Measurements from ENCODE around the gene TRMT5.

Gene TRMT5

GRCh38 chr14:60945984-60946383 is 34.9 kb downstream of the TRMT5 start:
- no peak overlapping the region for H3K14ac ChIP-seq (ENCODE audit: low read length)
- no peaks in the 10 kb centered on the region for H3K27me3 ChIP-seq (ENCODE audit: insufficient read depth, low read length)
- H3K23ac ChIP-seq (ENCODE audit: low read length): no peak overlapping the region
- no peak overlapping the region for H3K27ac ChIP-seq (ENCODE audit: low read depth, low read length)
- H2BK5ac ChIP-seq (ENCODE audit: low read depth, low read length, poor library complexity): no peak overlapping the region
- H2BK120ac ChIP-seq (ENCODE audit: insufficient read depth, low read length, poor library complexity): no peak overlapping the region
- no peaks in the 10 kb centered on the region for H3K36me3 ChIP-seq (ENCODE audit: control insufficient read depth in 1 of 2, insufficient read depth in 2 of 2, low read length in 2 of 2)
- no peak overlapping the region for H3K4me3 ChIP-seq (ENCODE audit: low read depth, low read length)
- no peaks in the 10 kb centered on the region for H3K79me2 ChIP-seq (ENCODE audit: control insufficient read depth, insufficient read depth, low read length, poor library complexity)
- H3K9me3 ChIP-seq (ENCODE audit: insufficient read depth, low read depth, low read length): no peaks in the 10 kb centered on the region
- H3K4me1 ChIP-seq (ENCODE audit: control insufficient read depth in 1 of 2, insufficient read depth in 2 of 2, low read length in 2 of 2): no peaks in the 10 kb centered on the region
- no peak overlapping the region for H3K18ac ChIP-seq (ENCODE audit: low read length)
- H3K4ac ChIP-seq (ENCODE audit: low read depth, low read length): no peak overlapping the region
- no peak overlapping the region for H2AK5ac ChIP-seq (ENCODE audit: low read length)
- no peak overlapping the region for H4K8ac ChIP-seq (ENCODE audit: low read depth, low read length)
- no peak overlapping the region for H4K91ac ChIP-seq (ENCODE audit: low read depth, low read length)
- H2BK12ac ChIP-seq (ENCODE audit: low read length): no peak overlapping the region
- no peak overlapping the region for H3K4me2 ChIP-seq (ENCODE audit: low read length)
- H3K79me1 ChIP-seq (ENCODE audit: low read length): no peaks in the 10 kb centered on the region
- no peak overlapping the region for H2AFZ ChIP-seq (ENCODE audit: insufficient read depth, low read length, poor library complexity)
- H3K9ac ChIP-seq (ENCODE audit: low read length): no peak overlapping the region
- WGBS (ENCODE audit: extremely low coverage, insufficient coverage, insufficient read length): 100% methylated on average over 1 of the region's 1 CpG
- no peak for DNase-seq
- H4K12ac ChIP-seq (ENCODE audit: low read depth, low read length): no peak overlapping the region

DNA sequence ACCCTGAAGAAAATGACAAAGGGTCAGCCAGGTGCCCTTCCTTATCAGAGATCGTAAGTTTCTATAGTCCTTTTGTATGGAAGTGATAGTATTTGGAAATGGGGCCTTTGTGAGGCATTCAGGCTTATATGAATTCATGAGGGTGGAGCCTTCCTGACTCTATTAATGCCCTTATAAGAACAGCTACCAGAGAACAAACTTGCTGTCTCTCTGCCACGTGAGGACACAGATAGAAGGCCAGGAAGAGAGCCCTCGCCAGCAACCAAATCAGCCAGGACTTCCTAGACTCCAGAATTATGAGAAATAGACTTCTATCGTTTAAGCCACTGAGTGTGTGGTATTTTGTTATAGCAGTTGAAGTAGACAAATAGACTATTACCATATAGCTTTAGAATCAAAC is 36.7 kb downstream of the TRMT5 start:
- Histone ChIP-seq H2BK12ac (ENCODE audit: low read length) (no peak overlapping the region), H3K27me3 (ENCODE audit: insufficient read depth, low read length) (no peaks in the 10 kb centered on the region), H2BK5ac (ENCODE audit: low read depth, low read length, poor library complexity) (no peak overlapping the region), H4K12ac (ENCODE audit: low read depth, low read length) (no peak overlapping the region), H3K18ac (ENCODE audit: low read length) (no peak overlapping the region), H3K4ac (ENCODE audit: low read depth, low read length) (no peak overlapping the region), H3K4me3 (ENCODE audit: low read depth, low read length) (no peak overlapping the region), H3K79me1 (ENCODE audit: low read length) (no peaks in the 10 kb centered on the region), H4K91ac (ENCODE audit: low read depth, low read length) (no peak overlapping the region), H3K4me2 (ENCODE audit: low read length) (no peak overlapping the region), H3K27ac (ENCODE audit: low read depth, low read length) (no peak overlapping the region), H3K79me2 (ENCODE audit: control insufficient read depth, insufficient read depth, low read length, poor library complexity) (no peaks in the 10 kb centered on the region), H3K9me3 (ENCODE audit: insufficient read depth, low read depth, low read length) (no peaks in the 10 kb centered on the region), H3K14ac (ENCODE audit: low read length) (no peak overlapping the region), H2BK120ac (ENCODE audit: insufficient read depth, low read length, poor library complexity) (no peak overlapping the region), H2AK5ac (ENCODE audit: low read length) (no peak overlapping the region), H3K4me1 (ENCODE audit: control insufficient read depth in 1 of 2, insufficient read depth in 2 of 2, low read length in 2 of 2) (no peaks in the 10 kb centered on the region), H3K9ac (ENCODE audit: low read length) (no peak overlapping the region), H3K23ac (ENCODE audit: low read length) (no peak overlapping the region), H2AFZ (ENCODE audit: insufficient read depth, low read length, poor library complexity) (no peak overlapping the region), H4K8ac (ENCODE audit: low read depth, low read length) (no peak overlapping the region), H3K36me3 (ENCODE audit: control insufficient read depth in 1 of 2, insufficient read depth in 2 of 2, low read length in 2 of 2) (no peaks in the 10 kb centered on the region)
- DNase-seq: no peak
- no CpG with 5 or more reads among the region's 4 CpGs for WGBS (ENCODE audit: extremely low coverage, insufficient coverage, insufficient read length)

- Histone ChIP-seq H2BK5ac (ENCODE audit: low read depth, low read length, poor library complexity) (no peak overlapping the region), H3K23ac (ENCODE audit: low read length) (no peak overlapping the region), H2BK120ac (ENCODE audit: insufficient read depth, low read length, poor library complexity) (no peak overlapping the region), H3K79me2 (ENCODE audit: control insufficient read depth, insufficient read depth, low read length, poor library complexity) (no peaks in the 10 kb centered on the region), H3K79me1 (ENCODE audit: low read length) (no peaks in the 10 kb centered on the region), H3K4me3 (ENCODE audit: low read depth, low read length) (no peak overlapping the region), H3K14ac (ENCODE audit: low read length) (no peak overlapping the region), H4K12ac (ENCODE audit: low read depth, low read length) (no peak overlapping the region), H3K36me3 (ENCODE audit: control insufficient read depth in 1 of 2, insufficient read depth in 2 of 2, low read length in 2 of 2) (no peaks in the 10 kb centered on the region), H2AK5ac (ENCODE audit: low read length) (no peak overlapping the region), H3K27me3 (ENCODE audit: insufficient read depth, low read length) (no peaks in the 10 kb centered on the region), H3K4ac (ENCODE audit: low read depth, low read length) (no peak overlapping the region), H2AFZ (ENCODE audit: insufficient read depth, low read length, poor library complexity) (no peak overlapping the region), H3K9me3 (ENCODE audit: insufficient read depth, low read depth, low read length) (no peaks in the 10 kb centered on the region), H3K27ac (ENCODE audit: low read depth, low read length) (no peak overlapping the region), H2BK12ac (ENCODE audit: low read length) (no peak overlapping the region), H4K8ac (ENCODE audit: low read depth, low read length) (no peak overlapping the region), H4K91ac (ENCODE audit: low read depth, low read length) (no peak overlapping the region), H3K4me1 (ENCODE audit: control insufficient read depth in 1 of 2, insufficient read depth in 2 of 2, low read length in 2 of 2) (no peaks in the 10 kb centered on the region), H3K4me2 (ENCODE audit: low read length) (no peak overlapping the region), H3K9ac (ENCODE audit: low read length) (no peak overlapping the region), H3K18ac (ENCODE audit: low read length) (no peak overlapping the region)
- DNase-seq: no peak
- no CpG with 5 or more reads among the region's 1 CpG for WGBS (ENCODE audit: extremely low coverage, insufficient coverage, insufficient read length)
These were observed 37.2 kb downstream of the TRMT5 start for GRCh38 chr14:60943637-60944032.

GRCh38 chr14:60935319-60935718 is 45.6 kb downstream of the TRMT5 start:
- H3K9ac ChIP-seq (ENCODE audit: low read length): no peak overlapping the region
- H3K4me1 ChIP-seq (ENCODE audit: control insufficient read depth in 1 of 2, insufficient read depth in 2 of 2, low read length in 2 of 2): no peaks in the 10 kb centered on the region
- H2AFZ ChIP-seq (ENCODE audit: insufficient read depth, low read length, poor library complexity): no peak overlapping the region
- no peaks in the 10 kb centered on the region for H3K36me3 ChIP-seq (ENCODE audit: control insufficient read depth in 1 of 2, insufficient read depth in 2 of 2, low read length in 2 of 2)
- H2BK12ac ChIP-seq (ENCODE audit: low read length): no peak overlapping the region
- H2AK5ac ChIP-seq (ENCODE audit: low read length): no peak overlapping the region
- no peak overlapping the region for H2BK120ac ChIP-seq (ENCODE audit: insufficient read depth, low read length, poor library complexity)
- no peaks in the 10 kb centered on the region for H3K79me1 ChIP-seq (ENCODE audit: low read length)
- H3K4me3 ChIP-seq (ENCODE audit: low read depth, low read length): no peak overlapping the region
- H3K9me3 ChIP-seq (ENCODE audit: insufficient read depth, low read depth, low read length): no peaks in the 10 kb centered on the region
- no peak overlapping the region for H4K12ac ChIP-seq (ENCODE audit: low read depth, low read length)
- H3K4me2 ChIP-seq (ENCODE audit: low read length): no peak overlapping the region
- H4K8ac ChIP-seq (ENCODE audit: low read depth, low read length): no peak overlapping the region
- H3K23ac ChIP-seq (ENCODE audit: low read length): no peak overlapping the region
- no peaks in the 10 kb centered on the region for H3K79me2 ChIP-seq (ENCODE audit: control insufficient read depth, insufficient read depth, low read length, poor library complexity)
- no peak overlapping the region for H4K91ac ChIP-seq (ENCODE audit: low read depth, low read length)
- DNase-seq: no peak
- no peak overlapping the region for H3K4ac ChIP-seq (ENCODE audit: low read depth, low read length)
- no peak overlapping the region for H3K14ac ChIP-seq (ENCODE audit: low read length)
- no peak overlapping the region for H3K18ac ChIP-seq (ENCODE audit: low read length)
- no peaks in the 10 kb centered on the region for H3K27me3 ChIP-seq (ENCODE audit: insufficient read depth, low read length)
- no peak overlapping the region for H3K27ac ChIP-seq (ENCODE audit: low read depth, low read length)
- no peak overlapping the region for H2BK5ac ChIP-seq (ENCODE audit: low read depth, low read length, poor library complexity)

All from trophoblast cell (in vitro differentiated cells and primary cell).